LoVo (cell line): ENCODE data around the gene COPS8.

ENCODE experiments used
- DNase-seq: peaks from one replicate; pipeline ENCODE4 v3.0.0-alpha.2; 2016; ENCODE audit warnings: low spot score

COPS8 gene

DNA sequence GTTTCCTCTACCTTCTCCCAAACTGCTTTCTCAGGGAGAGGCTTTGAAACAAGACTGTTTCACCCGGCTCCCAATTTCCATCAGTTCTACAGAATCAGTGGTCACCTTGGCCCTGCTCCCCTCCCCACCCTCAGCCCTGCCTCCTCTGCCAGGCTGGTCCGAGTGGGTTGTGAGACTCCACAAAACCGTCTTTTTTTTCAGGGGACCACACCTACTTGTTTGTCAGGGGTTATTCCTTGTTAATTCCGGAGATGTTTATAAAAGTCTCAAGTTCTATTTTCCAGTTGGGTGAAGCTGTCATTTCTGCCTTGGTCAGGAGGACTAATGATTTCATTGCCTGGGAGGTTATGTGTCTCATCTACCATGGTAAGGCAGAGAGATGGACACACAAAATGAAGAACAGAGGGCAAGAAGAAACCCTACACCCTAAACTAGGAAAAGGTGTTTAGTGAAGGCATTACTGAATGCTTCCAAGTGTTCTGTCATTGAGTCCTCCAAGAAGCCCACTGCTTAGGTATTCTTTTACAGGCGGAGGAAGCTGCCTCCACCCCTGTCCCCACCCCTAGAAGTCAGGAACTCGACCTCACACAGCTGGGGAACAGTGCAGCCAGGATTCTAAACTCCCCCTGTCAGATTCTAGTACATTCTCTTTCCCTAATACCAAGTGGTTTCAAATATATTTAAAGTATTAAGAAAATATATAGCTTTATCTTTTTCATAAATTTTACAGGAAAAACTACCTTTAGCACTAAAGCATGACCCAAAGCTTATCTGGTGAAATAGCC is 46.3 kb downstream of the COPS8 start:
- DNase-seq, result no peak

- DNase-seq, result no peak
These were observed 47.1 kb downstream of the COPS8 start for GRCh38 chr2:237132799-237133198.

DNA sequence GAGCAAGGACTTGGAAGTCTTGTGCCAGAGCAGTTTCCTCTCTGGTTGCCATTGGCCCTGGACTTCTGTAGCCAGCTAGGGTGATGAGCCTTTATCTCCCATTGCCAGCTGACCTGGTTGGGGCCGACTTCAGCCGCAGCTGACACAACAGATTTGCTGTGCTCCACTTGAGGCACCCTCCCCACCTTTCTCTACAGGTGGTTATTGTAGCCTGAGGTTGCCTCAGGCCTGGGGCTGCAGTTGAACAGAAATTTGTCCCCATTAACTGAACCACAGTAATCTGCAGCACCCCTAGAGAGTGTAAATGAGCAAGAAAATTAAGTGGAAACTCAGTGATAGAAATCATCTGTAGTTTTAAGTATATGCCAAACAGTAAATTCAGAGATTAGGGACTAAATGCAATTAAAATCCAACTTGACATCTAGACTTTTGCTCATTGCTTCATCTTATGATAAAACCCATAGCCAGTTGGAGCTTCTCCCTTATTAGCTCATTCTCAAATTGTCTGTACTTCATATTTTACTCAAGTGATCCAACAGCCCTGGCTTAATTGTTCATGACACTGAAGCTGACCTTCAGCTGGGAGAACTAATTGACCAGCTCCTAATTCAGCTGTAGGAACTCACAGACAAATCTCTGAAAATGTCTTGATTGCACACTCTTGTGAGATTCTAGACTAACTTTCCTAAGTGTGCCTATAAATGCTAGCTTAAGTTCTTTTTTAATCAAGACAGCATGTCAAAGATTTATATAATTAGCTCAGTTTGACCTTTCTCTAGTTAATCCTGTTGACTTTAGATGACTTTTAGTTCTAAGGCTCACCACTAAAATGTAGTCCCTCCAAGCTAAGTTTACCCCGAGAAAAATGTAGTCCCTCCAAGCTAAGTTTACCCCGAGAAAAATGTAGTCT is 48.9 kb downstream of the COPS8 start:
- DNase-seq, result no peak

DNA sequence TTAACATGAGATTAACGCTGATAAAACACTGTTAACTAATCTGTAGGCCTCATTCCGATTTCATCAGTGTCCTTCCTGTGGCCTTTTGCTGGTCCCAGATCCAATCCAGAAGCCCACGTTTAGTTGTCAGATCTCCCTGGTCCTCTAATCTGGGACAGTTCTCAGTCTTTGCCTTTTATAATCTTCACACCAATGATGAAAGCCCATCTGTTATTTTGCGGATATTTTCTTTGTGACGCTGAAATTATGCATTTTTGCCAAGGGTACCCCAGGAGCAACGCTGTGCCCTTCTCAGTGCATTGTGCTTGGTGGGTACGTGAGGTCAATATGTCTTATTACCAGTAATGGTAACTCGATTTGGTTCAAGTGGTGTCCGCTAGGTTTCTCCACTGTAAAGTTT is 51.1 kb downstream of the COPS8 start:
- no peak for DNase-seq

DNA sequence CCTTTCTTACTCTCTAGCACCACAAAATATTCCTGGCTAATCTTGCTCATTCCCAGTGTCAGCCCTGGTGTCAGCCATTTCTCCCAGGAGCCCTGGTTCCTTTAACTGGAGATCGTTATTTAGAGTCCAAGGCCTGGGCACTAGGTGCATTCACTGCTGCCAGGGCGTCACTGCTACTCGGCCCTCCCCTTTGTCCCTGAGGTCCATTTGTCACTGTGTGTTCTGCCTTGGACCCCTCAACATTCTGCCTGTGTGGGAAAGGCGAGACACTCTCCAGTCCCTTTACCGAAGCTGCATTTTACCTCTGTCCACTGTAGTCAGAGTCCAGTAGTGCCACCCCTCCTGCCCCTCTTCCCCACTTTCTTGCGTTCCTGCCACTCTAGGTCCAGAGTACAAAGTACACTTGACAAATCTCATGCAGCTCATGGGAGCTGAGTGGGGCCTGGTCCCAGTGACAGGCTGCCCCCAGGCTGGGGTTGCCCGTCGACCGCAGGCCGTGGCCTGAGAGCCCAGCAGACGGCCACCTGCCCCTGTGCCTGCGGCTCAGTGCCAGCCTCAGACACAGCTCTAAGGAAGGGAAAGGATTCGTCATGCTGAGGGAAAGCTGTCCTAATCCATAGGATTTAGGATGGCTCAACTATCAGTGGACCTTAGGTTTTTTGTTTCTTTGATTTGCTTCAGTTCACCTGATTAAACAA is 52.1 kb downstream of the COPS8 start:
- no peak for DNase-seq

DNA sequence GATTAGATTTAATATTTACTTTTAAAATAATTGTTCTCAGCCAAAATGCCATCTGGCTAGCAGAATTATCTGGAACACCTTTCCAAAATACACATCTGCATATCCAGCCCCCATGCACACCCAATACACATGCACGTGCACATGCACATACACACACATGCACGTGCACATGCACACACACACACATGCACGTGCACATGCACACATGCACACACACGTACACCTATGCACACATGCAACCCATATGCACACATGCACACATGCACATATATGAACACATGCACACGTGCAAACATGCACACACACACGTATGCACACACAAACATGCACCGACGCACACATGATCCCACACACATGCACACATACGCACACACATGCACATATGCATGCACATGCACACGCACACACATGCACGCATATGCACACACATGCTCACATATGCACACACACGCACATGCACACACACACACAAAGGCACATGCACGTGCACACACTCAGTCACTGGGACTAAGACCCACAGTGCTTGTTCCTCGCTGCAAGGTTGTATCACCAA is 53.5 kb downstream of the COPS8 start:
- DNase-seq, result no peak

- DNase-seq, result no peak
These were observed 55.1 kb downstream of the COPS8 start for GRCh38 chr2:237140689-237141285.

DNA sequence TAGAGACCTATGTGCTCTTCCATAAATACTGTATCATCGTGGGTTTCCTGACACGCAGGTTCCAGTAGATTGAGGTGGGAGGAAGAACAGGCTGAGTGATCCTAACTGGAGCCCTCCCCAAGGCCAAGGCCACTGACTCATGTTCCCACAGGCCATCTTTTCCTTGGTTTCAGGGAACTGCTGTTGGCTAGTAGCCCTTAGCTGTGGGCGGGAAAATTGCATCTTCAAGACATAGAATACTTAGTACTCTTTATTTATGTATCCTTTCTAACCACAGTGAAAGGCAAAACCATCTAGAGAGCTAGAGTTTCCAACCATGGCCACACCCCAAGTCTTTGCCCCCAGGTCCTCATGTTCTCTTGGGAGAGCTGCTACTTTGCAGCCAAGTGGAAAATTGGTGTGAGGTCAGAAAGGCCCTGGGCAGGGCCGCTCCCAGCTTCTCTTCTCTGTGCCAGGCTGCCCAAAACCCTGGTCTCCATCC is 55.9 kb downstream of the COPS8 start:
- DNase-seq, result no peak

DNA sequence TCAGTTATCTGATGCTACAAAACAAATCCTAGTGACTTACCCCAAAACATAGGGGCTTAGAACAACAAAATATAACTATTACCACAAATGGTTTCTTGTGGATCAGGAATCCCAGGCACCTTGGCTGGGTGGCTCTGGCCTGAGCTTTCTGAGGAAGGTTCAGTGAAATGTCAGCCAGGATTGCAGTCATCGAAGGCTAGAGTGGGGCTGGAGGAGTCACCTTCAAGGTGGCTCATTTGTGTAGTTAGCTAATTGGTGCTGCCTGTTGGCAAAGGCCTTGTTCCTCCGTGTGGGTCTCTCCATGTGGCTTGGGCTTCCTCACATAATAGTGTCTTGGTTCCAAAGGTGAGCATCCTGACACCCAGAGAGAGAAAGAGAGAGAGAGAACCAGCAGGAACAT is 57.4 kb downstream of the COPS8 start:
- DNase-seq, result no peak

DNA sequence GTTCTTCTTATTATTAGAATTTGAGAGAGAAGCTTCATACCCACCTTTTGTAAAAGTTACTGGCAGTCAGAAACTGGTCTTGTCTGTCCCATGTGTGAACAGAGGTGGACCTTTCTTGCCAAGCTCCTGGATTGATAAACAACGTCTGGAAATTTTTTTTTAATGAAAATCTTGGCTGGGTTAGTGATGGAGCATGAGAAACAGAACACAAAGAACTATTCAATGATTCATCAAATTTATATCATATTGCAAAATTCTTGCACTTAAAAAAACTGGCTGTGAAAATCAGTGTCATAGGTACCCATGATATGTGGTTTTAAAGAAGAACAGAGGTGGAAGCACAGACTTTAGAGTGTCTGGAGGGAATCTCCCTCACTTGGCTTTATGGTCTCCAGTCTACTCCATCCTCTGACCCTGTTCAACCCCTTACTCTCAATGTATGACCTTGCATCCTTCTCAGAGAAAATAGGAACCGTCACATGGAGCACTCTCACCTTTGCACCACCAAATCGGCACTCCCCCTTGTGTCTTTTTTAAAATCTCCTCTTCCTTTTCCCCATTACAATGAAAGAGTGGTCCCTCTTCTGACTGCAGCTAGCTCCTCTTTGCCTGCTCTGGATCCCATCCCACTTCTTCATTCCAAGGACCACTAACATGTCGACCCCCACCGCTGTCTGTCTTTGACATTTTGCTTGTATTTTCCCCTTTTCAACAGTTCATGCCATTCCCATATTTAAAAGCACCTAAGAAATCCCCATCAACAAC is 58.2 kb downstream of the COPS8 start:
- DNase-seq, result no peak

GRCh38 chr2:237144516-237144915 is 58.8 kb downstream of the COPS8 start:
- DNase-seq, result no peak

- no peak for DNase-seq
These were observed 61.6 kb downstream of the COPS8 start for GRCh38 chr2:237147317-237147716.

DNA sequence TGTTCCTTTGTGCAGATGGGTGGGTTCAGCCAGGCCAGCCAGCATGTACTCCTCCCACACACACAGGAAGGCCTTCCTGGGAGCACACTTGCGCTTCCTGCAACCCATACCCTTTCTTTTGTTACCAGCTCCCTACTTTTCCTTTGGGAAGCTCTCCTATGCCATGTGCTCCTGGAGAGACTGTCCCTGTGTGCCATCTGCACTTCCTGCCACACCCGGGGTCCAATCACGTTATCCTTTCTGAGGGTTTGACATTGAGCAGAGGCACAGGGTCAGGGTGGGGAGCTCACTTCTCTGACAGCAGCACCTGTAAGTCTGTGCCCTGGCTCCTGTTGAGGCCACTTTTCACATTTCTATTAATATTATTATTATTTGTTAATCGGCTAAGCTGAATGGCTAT is 62.9 kb downstream of the COPS8 start:
- DNase-seq, result no peak

DNA sequence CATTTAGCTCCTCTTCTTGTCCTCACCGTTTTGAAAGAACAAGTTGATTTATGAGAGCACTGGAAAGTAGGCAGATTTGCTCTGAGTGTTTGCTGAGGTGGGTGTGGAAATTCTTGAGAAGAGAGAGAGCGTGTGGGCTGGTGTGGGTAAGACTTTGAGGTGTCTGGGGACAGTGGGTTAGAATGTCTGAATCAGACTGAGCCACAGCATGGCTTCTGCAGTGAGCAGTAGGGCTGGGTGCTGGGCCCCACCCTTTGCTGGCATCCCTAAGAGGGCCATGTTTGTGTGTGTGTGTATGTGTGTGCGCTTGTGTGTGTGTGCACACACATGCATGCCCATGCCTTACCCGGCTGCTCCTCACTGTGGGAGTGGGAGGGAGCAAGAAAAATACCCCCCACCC is 63.7 kb downstream of the COPS8 start:
- peak; percentile 6 for DNase-seq
